ENCODE data around the gene ROR1.

Gene ROR1

DNA sequence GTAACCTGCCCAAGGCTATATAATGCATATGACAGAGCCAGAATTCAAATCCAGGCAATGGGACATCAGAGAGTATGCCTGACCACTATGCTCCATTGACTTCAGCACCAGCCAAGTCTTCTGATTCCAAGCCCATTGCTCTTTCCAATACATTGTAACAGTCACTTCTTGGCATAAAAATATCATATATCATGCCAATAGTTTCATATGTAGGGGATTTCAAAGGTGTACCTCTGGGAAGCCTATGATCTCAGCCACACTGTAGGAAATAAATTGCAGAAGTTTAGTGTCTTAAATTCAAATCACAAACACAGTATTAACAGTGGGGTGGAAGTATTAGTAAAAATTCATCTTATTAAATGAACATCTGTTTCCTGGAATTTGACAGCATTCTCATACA, 30.0 kb upstream of the ROR1 start:
- TF ChIP-seq MAX (IDR thresholded peaks at IDR 0.05; ENCODE audit: low read depth, low read length) (no peak), MYC (IDR thresholded peaks at IDR 0.05; ENCODE audit: low read depth, low read length) (no peak), POLR2A (IDR thresholded peaks at IDR 0.05; ENCODE audit: extremely low read depth, insufficient read length) (no peak), CTCF (IDR thresholded peaks at IDR 0.05; ENCODE audit: low read depth, low read length) (no peak)
- no peak for DNase-seq (ENCODE audit: low read depth)
- no peak overlapping the region for H3K4me3 ChIP-seq (ENCODE audit: low read depth, low read length)

- DNase-seq (ENCODE audit: low read depth), result peak; percentile 20
- TF ChIP-seq MAX (IDR thresholded peaks at IDR 0.05; ENCODE audit: low read depth, low read length), result peak; percentile 43; the same call in 1 of the 2 replicates
- no peak for TF ChIP-seq POLR2A (IDR thresholded peaks at IDR 0.05; ENCODE audit: extremely low read depth, insufficient read length)
- H3K4me3 ChIP-seq (ENCODE audit: low read depth, low read length), result no peak overlapping the region
These were observed 27.5 kb upstream of the ROR1 start for GRCh38 chr1:63746129-63746864.

GRCh38 chr1:63747445-63747844, 26.4 kb upstream of the ROR1 start:
- TF ChIP-seq POLR2A (IDR thresholded peaks at IDR 0.05; ENCODE audit: extremely low read depth, insufficient read length) (no peak), CTCF (IDR thresholded peaks at IDR 0.05; ENCODE audit: low read depth, low read length) (no peak), MAX (IDR thresholded peaks at IDR 0.05; ENCODE audit: low read depth, low read length) (no peak), MYC (IDR thresholded peaks at IDR 0.05; ENCODE audit: low read depth, low read length) (no peak)
- H3K4me3 ChIP-seq (ENCODE audit: low read depth, low read length), result no peak overlapping the region
- no peak for DNase-seq (ENCODE audit: low read depth)

DNA sequence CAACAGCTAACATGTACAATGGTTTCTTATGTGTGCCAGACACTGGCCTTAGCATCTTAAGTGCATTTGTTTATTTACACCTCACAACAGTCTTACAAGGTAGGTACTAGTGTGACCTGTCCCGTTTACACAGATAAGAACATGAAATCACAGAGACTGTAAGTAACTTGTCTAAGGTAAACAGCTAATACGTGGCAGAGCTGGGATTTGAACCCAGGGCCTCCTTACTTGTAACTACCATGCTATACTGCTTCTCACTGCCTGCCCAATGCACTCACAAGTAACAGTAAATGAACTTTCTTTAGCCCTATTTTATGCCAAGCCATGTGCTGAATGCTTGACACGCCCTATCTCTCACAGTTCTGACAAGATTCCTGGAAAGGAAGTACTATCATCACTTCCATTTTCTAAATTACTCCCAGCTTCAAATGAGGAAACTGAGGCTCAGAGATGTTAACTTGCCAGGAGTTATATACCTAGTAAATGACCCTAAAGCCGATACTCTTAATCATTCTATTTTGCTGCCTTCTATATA, 25.7 kb upstream of the ROR1 start:
- TF ChIP-seq MYC (IDR thresholded peaks at IDR 0.05; ENCODE audit: low read depth, low read length) (no peak), MAX (IDR thresholded peaks at IDR 0.05; ENCODE audit: low read depth, low read length) (no peak), CTCF (IDR thresholded peaks at IDR 0.05; ENCODE audit: low read depth, low read length) (no peak), POLR2A (IDR thresholded peaks at IDR 0.05; ENCODE audit: extremely low read depth, insufficient read length) (no peak)
- no peak overlapping the region for H3K4me3 ChIP-seq (ENCODE audit: low read depth, low read length)
- no peak for DNase-seq (ENCODE audit: low read depth)

DNA sequence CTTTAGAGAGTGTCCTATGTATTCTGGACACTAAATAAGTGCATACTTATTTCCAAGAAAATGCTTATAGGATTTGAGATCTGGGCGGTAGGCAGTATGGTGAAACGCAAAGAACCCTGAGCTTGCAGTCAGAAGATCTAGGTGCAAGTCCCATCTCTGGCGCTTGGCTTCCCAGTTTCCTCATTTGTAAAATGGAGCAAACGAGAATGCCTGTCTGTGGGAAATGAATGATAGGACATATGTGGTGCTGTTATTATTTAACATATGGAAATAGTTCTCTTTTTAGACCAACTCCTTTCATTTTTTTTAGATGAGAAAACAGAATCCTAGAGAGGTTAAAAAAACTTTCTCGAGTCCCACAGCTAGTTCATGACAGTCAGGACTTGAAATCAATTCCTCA, 25.2 kb upstream of the ROR1 start:
- no peak for DNase-seq (ENCODE audit: low read depth)
- no peak for TF ChIP-seq MYC (IDR thresholded peaks at IDR 0.05; ENCODE audit: low read depth, low read length)
- TF ChIP-seq POLR2A (IDR thresholded peaks at IDR 0.05; ENCODE audit: extremely low read depth, insufficient read length), result no peak
- no peak overlapping the region for H3K4me3 ChIP-seq (ENCODE audit: low read depth, low read length)

DNA sequence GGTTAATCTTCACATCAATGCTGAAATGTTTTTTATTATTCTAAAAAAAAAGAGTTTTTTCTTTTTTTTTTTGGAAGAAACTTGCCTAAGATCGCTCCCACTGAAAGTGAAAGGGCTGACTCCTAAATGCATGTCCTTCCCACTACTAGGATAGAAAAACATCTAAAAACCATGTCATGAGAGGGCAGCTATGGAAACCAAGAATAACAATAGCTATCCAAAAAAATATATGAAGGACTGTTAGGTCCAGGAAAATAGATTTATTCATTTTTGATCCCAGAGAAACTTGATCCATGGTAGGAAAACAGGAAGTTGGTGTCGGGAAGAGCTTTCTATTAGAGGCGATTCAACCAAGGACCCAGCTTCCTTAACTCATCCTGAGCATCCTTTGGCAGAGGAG, 23.1 kb upstream of the ROR1 start:
- no peak for TF ChIP-seq CTCF (IDR thresholded peaks at IDR 0.05; ENCODE audit: low read depth, low read length)
- no peak for TF ChIP-seq POLR2A (IDR thresholded peaks at IDR 0.05; ENCODE audit: extremely low read depth, insufficient read length)
- no peak for TF ChIP-seq MAX (IDR thresholded peaks at IDR 0.05; ENCODE audit: low read depth, low read length)
- no peak for TF ChIP-seq MYC (IDR thresholded peaks at IDR 0.05; ENCODE audit: low read depth, low read length)
- H3K4me3 ChIP-seq (ENCODE audit: low read depth, low read length), result no peak overlapping the region
- DNase-seq (ENCODE audit: low read depth), result no peak
